Transverse colon (tissue), 4 donors: Measurements from ENCODE around the gene C1QTNF6. TPM values are rescaled to one million over a fixed set of nuclear protein-coding genes. Genes with fewer than 3 reads are reported as not detected.
A peak's percentile ranks its signal among the peaks of the same experiment; 100 is the strongest.
"Not testable (repeated sequence)": the region's sequence is repeated elsewhere in the genome, so short reads cannot be mapped to it uniquely, and the experiment has no call there.

Experiments used
- DNase-seq: peaks from one replicate; pipeline ENCODE4 v3.0.0-alpha.2; 2019
- H3K27ac ChIP-seq, 4 donors: fragments of 200-600 bp; sonication (generic); 2 replicates each; pipeline ENCODE4 v1.5.1; 2016 to 2018; ENCODE audit warnings: inconsistent platforms in 4 of 4
- H3K27me3 ChIP-seq: fragments of 200-600 bp; sonication (generic); 2 replicates; pipeline ENCODE4 v1.5.1; 2017; ENCODE audit warnings: inconsistent platforms
- H3K36me3 ChIP-seq, 4 donors: fragments of 200-600 bp; sonication (generic); 2 replicates each; pipeline ENCODE4 v1.5.1; 2017 to 2019; ENCODE audit warnings: inconsistent platforms in 4 of 4
- H3K4me1 ChIP-seq, 4 donors: fragments of 200-600 bp; sonication (generic); 2 replicates each; pipeline ENCODE4 v1.5.1; 2017 to 2020; ENCODE audit warnings: inconsistent platforms in 4 of 4
- H3K4me3 ChIP-seq, 4 donors: fragments of 200-600 bp; sonication (generic); 1 replicate in 1 of 4; 2 replicates in 3 of 4; pipeline versions ENCODE4 v1.5.1 to v1.6.1; 2017 to 2019; ENCODE audit warnings: inconsistent platforms in 4 of 4
- H3K9me3 ChIP-seq, 2 donors: fragments of 200-600 bp; sonication (generic); 2 replicates each; pipeline ENCODE4 v1.5.1; 2017 to 2019; ENCODE audit warnings: inconsistent platforms in 2 of 2
- EP300 ChIP-seq: sonication (generic); formaldehyde crosslinking; IDR thresholded peaks from one replicate; pipeline ENCODE4 v1.6.1; 2017; ENCODE audit warnings: antibody characterized with exemption, low read depth
- POLR2A ChIP-seq: fragments of 450-650 bp; IDR thresholded peaks from one replicate; pipeline ENCODE4 v1.6.1; 2016; ENCODE audit warnings: antibody characterized with exemption, mild to moderate bottlenecking, moderate library complexity
- POLR2AphosphoS5 ChIP-seq, 3 donors: sonication (generic); formaldehyde crosslinking; IDR thresholded peaks; one replicate each; pipeline ENCODE4 v1.6.1; 2016; ENCODE audit warnings: antibody characterized with exemption in 3 of 3
- WGBS, 2 donors: methylation state at CpG; one replicate each; pipeline ENCODE4 v1.1.5; 2018; ENCODE audit warnings: low coverage in 1 of 2; 5-methylcytosine and 5-hydroxymethylcytosine counted together
- in situ Hi-C, 4 donors: fragments of 200-750 bp; cut with MboI; loops; one replicate each; pipeline versions ENCODE4 v1.15.0 to v1.15.1; 2017; ENCODE audit warnings: low sequenced_read_pairs in 3 of 4, low pct_ligation_motif_present in 1 of 4, low pct_unique_long_range_greater_than_20kb in 1 of 4
- intact Hi-C: fragments of 100-400 bp; cut with DNase I; formaldehyde crosslinking; loops from one replicate; pipeline ENCODE4 v1.15.1; 2023; ENCODE audit warnings: low total_unique reads
- total RNA-seq, 4 donors: library from RNA; depleted of rRNA; stranded (reverse); fragments of >200 nt; gene quantifications; one replicate each; pipeline ENCODE4 v1.1.0, GENCODE V29; 2016
- TF ChIP-seq, protein P1 (sequence below), 5 experiments: fragments of 200-600 bp in 3 of 5; fragments of 450-650 bp in 2 of 5; sonication (generic) in 3 of 5; IDR thresholded peaks; 1 replicate in 2 of 5; 2 replicates in 3 of 5; pipeline ENCODE4 v1.5.1; 2016 to 2017; ENCODE audit warnings: antibody characterized with exemption in 5 of 5, inconsistent platforms in 3 of 5, mild to moderate bottlenecking in 2 of 5, moderate library complexity in 1 of 5

Gene C1QTNF6
- total RNA-seq: 10 to 100 TPM in 1 of 4 donors, 1 to 10 TPM in 3; 1.4 to 68.8 (median 7.5) TPM

DNA sequence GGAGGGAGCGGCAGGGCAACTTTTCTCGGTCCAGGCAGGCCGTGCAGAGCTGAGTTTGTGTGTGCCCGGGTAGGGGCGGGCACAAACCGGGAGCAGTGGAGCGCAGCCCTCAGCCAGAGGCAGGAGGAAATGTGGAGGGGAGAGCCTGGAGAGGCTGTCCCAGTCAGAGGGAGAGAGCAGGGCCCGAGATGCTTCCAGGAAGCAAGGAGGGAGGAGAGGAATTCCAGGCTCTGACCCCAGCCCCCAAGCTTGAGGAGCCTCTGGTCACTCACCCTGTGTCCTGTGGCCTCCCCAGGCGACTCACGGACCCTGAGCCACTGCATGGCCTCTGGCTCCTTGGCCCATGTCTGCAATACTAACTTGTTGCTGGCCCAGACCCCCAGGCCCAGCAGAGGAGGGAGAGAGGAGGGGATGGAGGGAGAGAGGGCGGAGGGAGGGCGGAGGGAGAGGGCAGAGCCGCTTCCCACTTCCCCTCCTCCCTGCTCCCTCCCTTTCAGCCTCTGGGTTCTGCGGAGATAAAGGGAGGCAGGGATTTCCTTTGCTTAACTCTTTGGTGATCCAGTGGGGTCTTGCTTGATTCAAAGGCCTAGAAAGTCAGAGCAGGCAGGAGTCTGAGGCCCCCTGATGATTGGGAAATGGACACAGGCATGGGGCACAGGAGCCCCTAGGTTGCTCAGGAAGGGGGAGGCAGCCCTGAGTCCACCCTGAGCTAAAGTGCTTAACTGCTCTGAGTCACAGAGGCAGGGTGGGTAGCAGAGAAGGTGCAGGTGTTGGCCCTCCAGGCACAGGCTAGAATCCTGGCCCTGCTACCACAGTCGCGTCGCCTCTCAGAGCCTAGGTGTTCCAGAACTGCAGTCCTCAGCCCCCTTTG lies at the start of gene C1QTNF6:
TSS of gene C1QTNF6 (minus strand) at position 357 of the 871 bp plus-strand sequence. CDS start at position 323, 34 bp downstream.
- peaks cover 23 to 67% (median 46%) of the 10 kb centered on the region in 4 donors for H3K4me1 ChIP-seq
- H3K36me3 ChIP-seq: no peaks in the 10 kb centered on the region
- H3K27ac ChIP-seq: peak within 1 kb of the TSS; percentile 87 to 90 (median 89)
- no peaks in the 10 kb centered on the region for H3K27me3 ChIP-seq
- DNase-seq: no peak
- TF ChIP-seq POLR2AphosphoS5 (IDR thresholded peaks at IDR 0.05) (no peak), POLR2A (peak; percentile 23), EP300 (no peak)
- TF ChIP-seq, protein P1, sequence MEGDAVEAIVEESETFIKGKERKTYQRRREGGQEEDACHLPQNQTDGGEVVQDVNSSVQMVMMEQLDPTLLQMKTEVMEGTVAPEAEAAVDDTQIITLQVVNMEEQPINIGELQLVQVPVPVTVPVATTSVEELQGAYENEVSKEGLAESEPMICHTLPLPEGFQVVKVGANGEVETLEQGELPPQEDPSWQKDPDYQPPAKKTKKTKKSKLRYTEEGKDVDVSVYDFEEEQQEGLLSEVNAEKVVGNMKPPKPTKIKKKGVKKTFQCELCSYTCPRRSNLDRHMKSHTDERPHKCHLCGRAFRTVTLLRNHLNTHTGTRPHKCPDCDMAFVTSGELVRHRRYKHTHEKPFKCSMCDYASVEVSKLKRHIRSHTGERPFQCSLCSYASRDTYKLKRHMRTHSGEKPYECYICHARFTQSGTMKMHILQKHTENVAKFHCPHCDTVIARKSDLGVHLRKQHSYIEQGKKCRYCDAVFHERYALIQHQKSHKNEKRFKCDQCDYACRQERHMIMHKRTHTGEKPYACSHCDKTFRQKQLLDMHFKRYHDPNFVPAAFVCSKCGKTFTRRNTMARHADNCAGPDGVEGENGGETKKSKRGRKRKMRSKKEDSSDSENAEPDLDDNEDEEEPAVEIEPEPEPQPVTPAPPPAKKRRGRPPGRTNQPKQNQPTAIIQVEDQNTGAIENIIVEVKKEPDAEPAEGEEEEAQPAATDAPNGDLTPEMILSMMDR (IDR thresholded peaks at IDR 0.05): no peak
- in situ Hi-C loops (no loop called here), intact Hi-C loops (no loop called here)
- H3K4me3 ChIP-seq: peak within 1 kb of the TSS in 3 of 4 donors; percentile 19 to 37 (median 27)
- H3K9me3 ChIP-seq: no peaks in the 10 kb centered on the region
- 0 to 45% methylated on average over 1 to 17 of the region's 17 CpGs for WGBS, 2 donors

DNA sequence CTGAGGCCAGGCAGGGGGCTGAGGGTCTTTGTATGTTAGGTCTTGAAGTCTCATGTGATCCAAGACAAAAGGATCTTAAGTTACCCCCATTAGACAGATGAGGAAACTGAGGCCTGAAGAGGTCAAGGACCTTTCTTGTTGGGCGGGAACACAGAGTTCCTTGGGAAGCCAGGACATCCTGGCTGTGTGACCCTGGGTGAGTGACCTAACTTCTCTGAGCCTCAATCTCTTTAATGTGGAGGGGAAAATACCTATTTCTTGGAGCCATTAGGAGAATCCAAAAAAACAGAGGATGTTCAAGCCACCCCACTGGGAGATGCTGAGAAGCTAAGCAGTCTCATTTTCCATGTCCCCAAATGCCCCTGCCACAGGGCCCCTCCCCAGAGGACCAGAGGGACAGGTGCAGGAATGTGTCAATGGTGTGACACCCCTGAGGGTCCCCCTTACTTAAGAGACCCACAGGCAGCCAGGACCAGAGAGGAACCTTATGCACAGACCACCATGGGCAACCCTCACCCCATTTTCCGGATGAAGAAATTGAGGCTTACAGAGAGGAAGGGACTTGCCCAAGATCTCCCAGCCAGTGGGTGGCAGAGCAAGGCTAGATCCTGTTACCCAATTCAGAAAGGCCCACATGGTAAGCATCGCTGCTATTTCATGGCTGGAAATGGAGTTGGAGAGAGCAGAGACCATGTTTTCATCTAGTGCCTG lies 48.0 kb upstream of the C1QTNF6 start:
- intact Hi-C loops (no loop called here), in situ Hi-C loops (no loop called here)
- no peaks in the 10 kb centered on the region for H3K27me3 ChIP-seq
- H3K9me3 ChIP-seq: no peaks in the 10 kb centered on the region
- TF ChIP-seq, protein P1 (IDR thresholded peaks at IDR 0.05): no peak
- TF ChIP-seq POLR2A (no peak), EP300 (no peak), POLR2AphosphoS5 (IDR thresholded peaks at IDR 0.05) (no peak)
- H3K36me3 ChIP-seq: no peaks in the 10 kb centered on the region
- 87% methylated on average over 3 of the region's 3 CpGs; no CpG with 5 or more reads in 1 of the 2 donors for WGBS, 2 donors
- H3K4me3 ChIP-seq: no peak overlapping the region
- H3K27ac ChIP-seq: no peak overlapping the region
- peak; percentile 3 for DNase-seq
- H3K4me1 ChIP-seq: no peaks in the 10 kb centered on the region

DNA sequence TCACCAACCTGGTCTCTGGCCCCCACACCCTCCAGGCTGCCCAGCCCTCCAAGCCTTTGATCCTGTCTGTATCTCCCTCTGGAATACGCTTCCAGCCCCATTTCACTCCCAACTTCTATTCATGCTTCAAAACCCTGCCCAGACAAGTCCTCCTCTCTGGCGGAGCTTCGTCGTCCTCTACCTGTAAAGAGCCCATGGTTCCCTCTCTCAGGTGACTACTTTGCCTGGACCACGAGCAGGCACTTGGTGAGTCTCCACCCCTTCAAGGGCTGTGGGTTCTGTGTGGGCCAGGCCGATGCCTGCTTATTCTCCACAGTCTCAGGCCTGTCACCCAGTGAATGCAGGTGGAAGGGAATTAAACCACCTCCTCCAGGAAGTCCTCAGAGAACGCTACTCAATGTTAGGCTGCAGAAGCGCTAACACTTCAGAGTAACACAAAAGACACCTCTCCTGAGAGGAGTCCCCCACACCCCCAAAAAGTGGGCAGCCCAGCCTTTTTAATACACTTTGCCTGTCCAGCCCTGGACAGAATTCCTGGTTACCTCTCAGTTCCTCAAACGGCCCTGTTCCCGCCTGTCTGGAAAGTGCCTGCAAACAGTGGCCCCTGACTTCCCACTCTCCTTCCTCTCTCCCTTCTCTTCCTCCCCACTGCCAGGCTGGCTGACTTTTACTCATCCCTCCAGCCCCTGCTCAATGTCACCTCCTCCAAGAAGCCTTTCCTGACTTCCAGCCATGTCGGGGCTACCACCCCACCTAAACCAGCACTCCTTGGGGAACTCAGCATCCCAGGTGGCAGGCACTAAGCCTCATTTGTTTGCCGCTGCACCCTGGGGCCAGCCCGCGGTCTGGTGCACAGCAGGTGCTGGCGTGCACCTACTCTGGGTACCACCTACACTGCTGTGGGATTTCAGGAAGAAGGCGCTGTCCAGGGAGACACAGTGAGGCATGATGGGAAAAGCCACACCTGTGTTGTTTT lies 47.0 kb upstream of the C1QTNF6 start:
- intact Hi-C loops: no loop called here
- Histone ChIP-seq H3K36me3 (no peaks in the 10 kb centered on the region), H3K27me3 (no peaks in the 10 kb centered on the region), H3K4me3 (no peak overlapping the region), H3K27ac (peak overlapping the region in 1 of 4 donors; percentile 21), H3K9me3 (no peaks in the 10 kb centered on the region), H3K4me1 (no peaks in the 10 kb centered on the region)
- WGBS, 2 donors: 80 to 83% methylated on average over 1 to 16 of the region's 16 CpGs
- DNase-seq: peak; percentile 10
- in situ Hi-C loops: no loop called here
- TF ChIP-seq POLR2A: no peak
- no peak for TF ChIP-seq POLR2AphosphoS5 (IDR thresholded peaks at IDR 0.05)

DNA sequence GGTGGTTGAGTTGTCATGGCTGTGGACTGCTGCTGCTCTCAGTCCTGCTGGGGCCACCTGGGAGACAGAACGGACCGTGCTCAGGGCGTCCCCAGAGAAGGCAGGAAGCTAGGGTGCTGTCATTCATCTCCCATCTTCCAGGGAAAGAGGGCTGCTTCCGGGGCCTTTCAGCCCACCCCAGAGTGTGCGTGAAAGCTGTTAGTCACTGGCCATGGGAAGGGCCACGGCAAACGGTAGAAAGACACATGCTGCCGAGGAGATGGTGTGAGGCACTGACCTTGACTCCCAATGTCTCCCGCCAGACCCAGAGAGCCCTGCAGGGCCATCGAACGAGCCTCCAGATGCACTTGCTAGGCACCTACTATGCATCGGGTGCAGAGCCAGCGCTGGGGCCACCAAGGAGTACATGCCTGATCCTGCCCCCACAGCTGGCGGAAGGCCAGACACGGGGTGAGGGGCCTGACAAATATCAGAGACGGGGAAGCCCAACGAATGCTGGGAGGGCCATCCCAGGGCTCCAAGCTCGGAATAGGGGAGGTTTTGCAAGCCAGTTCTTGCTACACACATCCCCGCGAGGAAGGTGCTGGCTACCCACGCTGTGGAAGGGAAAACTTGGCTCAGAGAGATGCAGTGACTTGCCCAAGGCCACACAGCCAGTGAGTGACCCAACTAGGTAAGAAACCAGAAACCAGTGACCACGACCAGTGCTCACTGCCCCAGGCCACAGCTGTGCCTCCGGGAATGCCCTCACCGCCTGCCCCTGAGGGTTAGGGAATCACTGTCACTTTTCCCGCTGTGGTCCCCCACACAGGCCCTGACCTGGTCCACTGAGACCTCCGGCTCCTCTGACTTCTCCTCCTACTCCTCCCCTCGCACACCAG lies 45.9 kb upstream of the C1QTNF6 start:
- intact Hi-C loops (no loop called here), in situ Hi-C loops (no loop called here)
- Histone ChIP-seq H3K9me3 (no peaks in the 10 kb centered on the region), H3K4me3 (no peak overlapping the region), H3K4me1 (peaks cover 0 to 9% (median 7%) of the 10 kb centered on the region in 4 donors), H3K27ac (no peak overlapping the region), H3K36me3 (no peaks in the 10 kb centered on the region), H3K27me3 (no peaks in the 10 kb centered on the region)
- DNase-seq: peak; percentile 6
- 69 to 93% methylated on average over 2 to 25 of the region's 27 CpGs for WGBS, 2 donors
- no peak for TF ChIP-seq POLR2A
- no peak for TF ChIP-seq EP300
- TF ChIP-seq, protein P1 (IDR thresholded peaks at IDR 0.05): no peak
- no peak for TF ChIP-seq POLR2AphosphoS5 (IDR thresholded peaks at IDR 0.05)

DNA sequence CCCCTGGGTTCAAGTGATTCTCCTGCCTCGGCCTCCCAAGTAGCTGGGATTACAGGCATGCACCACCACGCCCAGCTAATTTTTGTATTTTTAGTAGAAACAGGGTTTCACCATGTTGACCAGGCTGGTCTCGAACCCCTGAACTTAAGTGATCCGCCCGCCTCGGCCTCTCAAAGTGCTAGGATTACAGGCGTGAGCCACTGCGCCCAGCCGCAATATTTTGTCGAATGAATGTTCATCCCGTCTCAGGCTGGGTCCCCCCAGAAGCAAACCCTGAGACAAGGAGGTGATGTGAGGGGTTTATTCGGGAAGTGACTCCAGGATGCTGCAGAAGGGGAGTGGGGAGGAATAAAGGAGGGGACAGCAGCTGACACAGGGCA lies 45.3 kb upstream of the C1QTNF6 start:
- peaks cover 0 to 15% (median 7%) of the 10 kb centered on the region in 4 donors for H3K4me1 ChIP-seq
- H3K36me3 ChIP-seq, H3K27ac ChIP-seq, in situ Hi-C loops, H3K27me3 ChIP-seq, intact Hi-C loops, H3K4me3 ChIP-seq, H3K9me3 ChIP-seq: not testable (repeated sequence)
- WGBS, 2 donors: 85 to 93% methylated on average over 8 to 12 of the region's 12 CpGs
- DNase-seq: peak; percentile 2
